GM12892 (cell line): Measurements from ENCODE around the gene CARTPT.

Source experiments
- POLR2AphosphoS5 ChIP-seq: IDR thresholded peaks from 2 replicates; pipeline ENCODE4 v1.6.1; 2011; ENCODE audit warnings: low read depth, low read length, control low read depth
- TAF1 ChIP-seq: IDR thresholded peaks from 2 replicates; pipeline ENCODE4 v1.6.1; 2011; ENCODE audit warnings: low read depth, mild to moderate bottlenecking, control low read depth, low read length, borderline replicate concordance

DNA sequence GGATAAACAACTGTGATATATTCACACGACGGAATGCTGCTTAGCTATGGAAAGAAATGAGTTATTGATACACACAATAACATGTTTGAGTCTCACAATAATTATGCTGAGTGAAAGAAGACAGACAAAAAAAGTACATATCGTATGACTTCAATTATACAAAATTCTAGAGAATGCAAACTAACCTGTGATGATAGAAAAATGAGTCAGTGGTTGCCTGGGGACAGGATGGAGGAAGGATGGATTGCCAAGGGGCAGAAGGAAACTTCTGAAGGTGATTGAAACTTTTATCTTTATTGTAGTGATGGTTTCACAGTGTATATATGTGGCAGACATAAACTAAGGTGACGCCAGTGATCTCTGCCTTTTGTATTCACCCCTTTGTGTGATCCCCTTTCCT lies 7.5 kb upstream of the CARTPT start:
- TF ChIP-seq TAF1 (no peak), POLR2AphosphoS5 (no peak)
